Measurements from ENCODE around the gene MNS1. TPM values are rescaled to one million over a fixed set of nuclear protein-coding genes. Genes with fewer than 3 reads are reported as not detected.
"Not testable (repeated sequence)": the region's sequence is repeated elsewhere in the genome, so short reads cannot be mapped to it uniquely, and the experiment has no call there.

MNS1 gene
- total RNA-seq, 1 donor from 2014 or later, result 4.8 TPM

DNA sequence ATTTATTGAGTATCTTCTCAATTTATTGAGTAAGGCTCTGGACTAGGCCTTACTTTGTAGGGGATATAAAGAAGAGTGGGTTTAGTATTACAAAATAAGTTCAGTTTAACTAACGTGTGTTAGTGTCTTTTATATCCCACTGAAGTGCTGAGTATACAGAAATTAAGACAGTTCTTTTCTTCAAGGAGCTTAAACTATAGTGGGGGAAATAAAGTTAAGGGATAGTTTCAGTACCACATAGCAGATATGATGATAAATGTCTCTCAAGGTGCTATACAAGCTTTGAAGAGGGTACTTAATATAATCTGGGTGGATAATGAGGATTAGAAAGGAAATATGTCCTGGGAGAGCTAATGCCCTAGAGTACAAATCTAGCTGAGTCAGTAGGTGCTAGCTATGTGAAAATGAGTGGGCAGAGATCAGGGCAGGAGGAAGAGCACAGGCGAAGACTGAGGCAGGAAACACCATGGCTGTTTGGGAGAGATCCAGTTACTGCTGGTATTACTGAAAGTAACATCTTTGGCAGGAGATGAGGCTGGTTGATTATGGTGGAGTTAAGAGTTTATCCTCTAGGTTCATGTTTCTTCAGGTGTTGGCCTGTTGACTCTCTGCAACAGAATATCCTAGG lies 53.7 kb downstream of the MNS1 start:
- no peaks in the 10 kb centered on the region for H3K4me1 Mint-ChIP-seq (ENCODE audit: low read depth)
- no peaks in the 10 kb centered on the region for H3K9me3 Mint-ChIP-seq (ENCODE audit: low read depth)
- no peak for DNase-seq (ENCODE audit: low spot score, unreplicated experiment)
- no peak overlapping the region for H3K4me3 Mint-ChIP-seq (ENCODE audit: low read depth)
- H3K36me3 Mint-ChIP-seq (ENCODE audit: insufficient read depth), result peaks cover 22% of the 10 kb centered on the region
- no peak overlapping the region for H3K27ac Mint-ChIP-seq
- TF ChIP-seq, protein P1, sequence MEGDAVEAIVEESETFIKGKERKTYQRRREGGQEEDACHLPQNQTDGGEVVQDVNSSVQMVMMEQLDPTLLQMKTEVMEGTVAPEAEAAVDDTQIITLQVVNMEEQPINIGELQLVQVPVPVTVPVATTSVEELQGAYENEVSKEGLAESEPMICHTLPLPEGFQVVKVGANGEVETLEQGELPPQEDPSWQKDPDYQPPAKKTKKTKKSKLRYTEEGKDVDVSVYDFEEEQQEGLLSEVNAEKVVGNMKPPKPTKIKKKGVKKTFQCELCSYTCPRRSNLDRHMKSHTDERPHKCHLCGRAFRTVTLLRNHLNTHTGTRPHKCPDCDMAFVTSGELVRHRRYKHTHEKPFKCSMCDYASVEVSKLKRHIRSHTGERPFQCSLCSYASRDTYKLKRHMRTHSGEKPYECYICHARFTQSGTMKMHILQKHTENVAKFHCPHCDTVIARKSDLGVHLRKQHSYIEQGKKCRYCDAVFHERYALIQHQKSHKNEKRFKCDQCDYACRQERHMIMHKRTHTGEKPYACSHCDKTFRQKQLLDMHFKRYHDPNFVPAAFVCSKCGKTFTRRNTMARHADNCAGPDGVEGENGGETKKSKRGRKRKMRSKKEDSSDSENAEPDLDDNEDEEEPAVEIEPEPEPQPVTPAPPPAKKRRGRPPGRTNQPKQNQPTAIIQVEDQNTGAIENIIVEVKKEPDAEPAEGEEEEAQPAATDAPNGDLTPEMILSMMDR (IDR thresholded peaks at IDR 0.05; ENCODE audit: unreplicated experiment), result no peak
- no peaks in the 10 kb centered on the region for H3K27me3 Mint-ChIP-seq

DNA sequence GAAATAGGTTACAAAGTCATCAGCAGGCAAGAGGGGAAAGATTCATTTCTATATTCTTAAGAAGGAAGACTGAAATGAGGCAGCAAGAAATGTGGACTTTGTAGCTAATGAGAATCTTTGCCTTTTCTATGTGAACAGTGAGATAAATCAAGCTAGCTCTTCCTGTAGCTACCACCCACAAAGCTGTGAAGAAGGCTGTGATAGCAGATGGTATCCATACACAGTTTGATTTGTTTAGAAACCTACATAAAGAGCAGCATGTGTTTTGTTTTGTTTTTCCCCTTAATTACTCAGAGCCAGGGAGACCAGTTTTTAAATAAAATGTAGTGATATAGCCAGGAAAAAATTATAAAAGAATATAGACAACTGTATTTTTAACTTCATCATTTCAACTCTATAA lies 54.2 kb downstream of the MNS1 start:
- no peaks in the 10 kb centered on the region for H3K27me3 Mint-ChIP-seq
- H3K4me3 Mint-ChIP-seq (ENCODE audit: low read depth), result no peak overlapping the region
- no peaks in the 10 kb centered on the region for H3K9me3 Mint-ChIP-seq (ENCODE audit: low read depth)
- H3K4me1 Mint-ChIP-seq (ENCODE audit: low read depth), result no peaks in the 10 kb centered on the region
- TF ChIP-seq, protein P1 (IDR thresholded peaks at IDR 0.05; ENCODE audit: unreplicated experiment), result no peak
- peaks cover 24% of the 10 kb centered on the region for H3K36me3 Mint-ChIP-seq (ENCODE audit: insufficient read depth)
- DNase-seq (ENCODE audit: low spot score, unreplicated experiment), result no peak
- H3K27ac Mint-ChIP-seq, result no peak overlapping the region

DNA sequence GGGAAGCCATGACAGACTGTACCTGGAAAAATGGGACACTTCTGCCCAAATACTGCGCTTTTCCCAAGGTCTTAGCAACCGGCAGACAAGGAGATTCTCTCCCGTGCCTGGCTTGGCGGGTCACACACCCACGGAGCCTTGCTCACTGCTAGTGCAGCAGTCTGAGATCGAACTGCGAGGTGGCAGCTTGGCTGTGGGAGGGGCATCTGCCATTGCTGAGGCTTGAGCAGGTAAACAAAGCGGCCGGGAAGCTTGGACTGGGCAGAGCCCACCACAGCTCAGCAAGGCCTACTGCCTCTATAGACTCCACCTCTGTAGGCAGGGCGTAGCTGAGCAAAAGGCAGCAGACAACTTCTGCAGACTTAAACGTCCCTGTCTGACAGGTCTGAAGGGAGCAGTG lies 65.7 kb downstream of the MNS1 start:
- DNase-seq (ENCODE audit: low spot score, unreplicated experiment); H3K4me1 Mint-ChIP-seq (ENCODE audit: low read depth); H3K27ac Mint-ChIP-seq; H3K4me3 Mint-ChIP-seq (ENCODE audit: low read depth); H3K27me3 Mint-ChIP-seq: not testable (repeated sequence)
- H3K9me3 Mint-ChIP-seq (ENCODE audit: low read depth), result peaks cover 42% of the 10 kb centered on the region
- H3K36me3 Mint-ChIP-seq (ENCODE audit: insufficient read depth), result peaks cover 58% of the 10 kb centered on the region

DNA sequence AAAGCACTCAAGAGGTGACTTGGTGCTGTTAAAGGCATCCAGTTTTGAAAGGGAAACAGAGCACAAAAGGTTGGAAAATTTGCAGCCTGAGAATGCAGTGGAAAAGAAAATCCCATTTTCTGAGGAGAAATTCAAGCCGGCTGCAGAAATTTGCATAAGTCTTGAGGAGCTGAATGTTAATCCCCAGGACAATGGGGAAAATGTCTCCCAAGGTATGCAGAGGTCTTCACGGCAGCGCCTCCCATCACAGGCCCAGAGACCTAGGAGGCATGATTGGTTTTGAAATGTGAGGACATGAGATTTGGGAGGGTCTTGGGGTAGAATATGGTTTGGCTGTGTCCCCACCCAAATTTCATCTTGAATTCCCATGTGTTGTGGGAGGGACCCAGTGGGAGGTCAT lies 67.6 kb downstream of the MNS1 start:
- peaks cover 34% of the 10 kb centered on the region for H3K9me3 Mint-ChIP-seq (ENCODE audit: low read depth)
- not testable (repeated sequence) for H3K27ac Mint-ChIP-seq; DNase-seq (ENCODE audit: low spot score, unreplicated experiment)

DNA sequence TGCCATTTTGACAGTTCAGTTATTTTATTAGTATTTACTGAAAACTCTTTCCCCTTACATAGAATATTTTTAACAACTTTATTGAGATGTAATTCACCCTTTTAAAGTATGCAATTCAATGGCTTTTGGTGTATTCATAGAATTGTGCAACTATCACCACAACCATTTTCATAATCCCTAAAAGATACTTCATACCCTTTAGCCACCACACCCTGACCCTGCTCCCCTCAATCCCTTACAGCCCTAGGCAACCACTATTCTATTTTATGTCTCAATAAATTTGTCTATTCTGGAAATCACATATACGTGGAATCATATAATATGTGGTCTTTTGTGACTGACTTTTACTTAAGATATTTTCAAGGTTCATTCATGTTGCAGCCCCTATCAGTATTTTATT lies 70.0 kb downstream of the MNS1 start:
- H3K27me3 Mint-ChIP-seq, result no peaks in the 10 kb centered on the region
- no peak for DNase-seq (ENCODE audit: low spot score, unreplicated experiment)
- H3K4me3 Mint-ChIP-seq (ENCODE audit: low read depth), result no peak overlapping the region
- TF ChIP-seq, protein P1 (IDR thresholded peaks at IDR 0.05; ENCODE audit: unreplicated experiment), result no peak
- no peaks in the 10 kb centered on the region for H3K4me1 Mint-ChIP-seq (ENCODE audit: low read depth)
- peaks cover 14% of the 10 kb centered on the region for H3K9me3 Mint-ChIP-seq (ENCODE audit: low read depth)
- peaks cover 36% of the 10 kb centered on the region for H3K36me3 Mint-ChIP-seq (ENCODE audit: insufficient read depth)
- no peak overlapping the region for H3K27ac Mint-ChIP-seq

More for the DNA sequence above, 67.6 kb downstream of the MNS1 start:
- H3K4me1 Mint-ChIP-seq (ENCODE audit: low read depth); H3K4me3 Mint-ChIP-seq (ENCODE audit: low read depth); H3K27me3 Mint-ChIP-seq: not testable (repeated sequence)
- H3K36me3 Mint-ChIP-seq (ENCODE audit: insufficient read depth), result peaks cover 50% of the 10 kb centered on the region

DNA sequence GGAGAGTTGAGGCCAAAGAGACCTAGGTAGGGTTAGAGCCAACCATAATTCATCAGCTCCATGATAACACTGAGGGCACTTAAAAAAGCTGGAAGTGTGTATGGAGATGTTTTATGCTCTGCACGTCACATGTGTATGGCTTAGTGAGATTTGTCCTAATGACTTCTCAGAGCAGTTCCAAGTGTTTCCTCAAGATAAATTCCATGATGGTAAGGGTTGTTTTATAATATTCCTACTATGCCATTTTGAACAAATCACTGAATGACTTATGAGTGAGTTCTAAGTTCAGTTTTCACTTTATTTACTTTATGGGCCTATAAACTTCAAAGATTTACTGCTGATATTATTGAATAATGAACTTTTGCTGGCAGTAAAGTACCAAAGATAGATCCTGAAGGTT lies 71.7 kb downstream of the MNS1 start:
- Mint-ChIP-seq H3K9me3 (ENCODE audit: low read depth) (peaks cover 10% of the 10 kb centered on the region), H3K27ac (no peak overlapping the region), H3K27me3 (no peaks in the 10 kb centered on the region), H3K36me3 (ENCODE audit: insufficient read depth) (peaks cover 27% of the 10 kb centered on the region), H3K4me1 (ENCODE audit: low read depth) (no peaks in the 10 kb centered on the region), H3K4me3 (ENCODE audit: low read depth) (no peak overlapping the region)
- TF ChIP-seq, protein P1 (IDR thresholded peaks at IDR 0.05; ENCODE audit: unreplicated experiment), result no peak
- DNase-seq (ENCODE audit: low spot score, unreplicated experiment), result no peak

Data from progenitor cell of endocrine pancreas (in vitro differentiated cells).